ENCODE results near the gene UNC5B.

DNA sequence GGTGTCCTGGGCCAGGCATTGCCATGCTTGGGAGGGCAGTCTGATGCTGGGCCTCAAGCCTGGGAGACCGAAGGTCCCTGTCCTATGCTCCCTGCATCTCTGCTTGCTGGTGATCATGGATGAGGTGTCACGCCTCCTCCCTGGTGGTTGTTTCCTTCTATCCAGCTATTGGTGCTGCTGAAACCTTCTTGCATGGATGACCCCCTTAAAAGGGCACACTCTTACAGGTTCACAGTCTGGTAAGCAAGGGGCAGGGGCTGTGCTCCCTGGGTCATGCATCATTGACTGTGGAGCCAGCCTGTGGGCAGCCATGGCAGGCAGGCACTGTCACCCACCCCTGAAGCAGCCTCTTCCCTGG lies 69.9 kb downstream of the UNC5B start:
- TF ChIP-seq POLR2A (IDR thresholded peaks at IDR 0.05) (no peak), POLR2AphosphoS5 (IDR thresholded peaks at IDR 0.05) (no peak), EP300 (IDR thresholded peaks at IDR 0.05) (no peak)
- TF ChIP-seq, protein P1, sequence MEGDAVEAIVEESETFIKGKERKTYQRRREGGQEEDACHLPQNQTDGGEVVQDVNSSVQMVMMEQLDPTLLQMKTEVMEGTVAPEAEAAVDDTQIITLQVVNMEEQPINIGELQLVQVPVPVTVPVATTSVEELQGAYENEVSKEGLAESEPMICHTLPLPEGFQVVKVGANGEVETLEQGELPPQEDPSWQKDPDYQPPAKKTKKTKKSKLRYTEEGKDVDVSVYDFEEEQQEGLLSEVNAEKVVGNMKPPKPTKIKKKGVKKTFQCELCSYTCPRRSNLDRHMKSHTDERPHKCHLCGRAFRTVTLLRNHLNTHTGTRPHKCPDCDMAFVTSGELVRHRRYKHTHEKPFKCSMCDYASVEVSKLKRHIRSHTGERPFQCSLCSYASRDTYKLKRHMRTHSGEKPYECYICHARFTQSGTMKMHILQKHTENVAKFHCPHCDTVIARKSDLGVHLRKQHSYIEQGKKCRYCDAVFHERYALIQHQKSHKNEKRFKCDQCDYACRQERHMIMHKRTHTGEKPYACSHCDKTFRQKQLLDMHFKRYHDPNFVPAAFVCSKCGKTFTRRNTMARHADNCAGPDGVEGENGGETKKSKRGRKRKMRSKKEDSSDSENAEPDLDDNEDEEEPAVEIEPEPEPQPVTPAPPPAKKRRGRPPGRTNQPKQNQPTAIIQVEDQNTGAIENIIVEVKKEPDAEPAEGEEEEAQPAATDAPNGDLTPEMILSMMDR (IDR thresholded peaks at IDR 0.05) = no peak

All from upper lobe of left lung (tissue), 4 donors.